ENCODE results near the gene TBX15. TPM values are rescaled to one million over a fixed set of nuclear protein-coding genes. Genes with fewer than 3 reads are reported as not detected.

TBX15 gene
- total and polyA plus RNA-seq, 9 donors, result 0.08 to 0.60 (median 0.20) TPM; not detected in 1

- intact Hi-C loops (cut with DNase I), result no loop called here
- no peak overlapping the region for H3K27ac ChIP-seq
- no peaks in the 10 kb centered on the region for H3K36me3 ChIP-seq
- H3K4me1 ChIP-seq (ENCODE audit: insufficient read depth), result no peaks in the 10 kb centered on the region
- no peak overlapping the region for H3K4me3 ChIP-seq
- H3K9me3 ChIP-seq, result no peaks in the 10 kb centered on the region
- TF ChIP-seq CTCF (IDR thresholded peaks at IDR 0.05) (no peak), EP300 (IDR thresholded peaks at IDR 0.05) (no peak), POLR2A (IDR thresholded peaks at IDR 0.05) (no peak)
- H3K27me3 ChIP-seq, result no peaks in the 10 kb centered on the region
- DNase-seq, result no peak
- WGBS, 3 donors, result 8 to 28% (median 20%) methylated on average over 2 of the region's 2 CpGs
Measured at GRCh38 chr1:118951270-118951936, 36.7 kb downstream of the TBX15 start.

GRCh38 chr1:118949315-118949714 lies 38.8 kb downstream of the TBX15 start:
- no peak overlapping the region for H3K27ac ChIP-seq
- WGBS, 3 donors, result 59 to 63% (median 63%) methylated on average over 2 of the region's 2 CpGs
- intact Hi-C loops (cut with DNase I), result no loop called here
- no peak overlapping the region for H3K4me3 ChIP-seq
- TF ChIP-seq EP300 (IDR thresholded peaks at IDR 0.05), result no peak
- no peak for TF ChIP-seq CTCF (IDR thresholded peaks at IDR 0.05)
- no peak for TF ChIP-seq POLR2A (IDR thresholded peaks at IDR 0.05)
- no peaks in the 10 kb centered on the region for H3K27me3 ChIP-seq
- H3K9me3 ChIP-seq, result no peaks in the 10 kb centered on the region
- H3K4me1 ChIP-seq (ENCODE audit: insufficient read depth), result no peaks in the 10 kb centered on the region
- DNase-seq, result no peak
- no peaks in the 10 kb centered on the region for H3K36me3 ChIP-seq

- Histone ChIP-seq H3K9me3 (no peaks in the 10 kb centered on the region), H3K4me1 (ENCODE audit: insufficient read depth) (no peaks in the 10 kb centered on the region), H3K27ac (no peak overlapping the region), H3K4me3 (no peak overlapping the region), H3K36me3 (no peaks in the 10 kb centered on the region), H3K27me3 (no peaks in the 10 kb centered on the region)
- TF ChIP-seq CTCF (IDR thresholded peaks at IDR 0.05) (no peak), POLR2A (IDR thresholded peaks at IDR 0.05) (no peak), EP300 (IDR thresholded peaks at IDR 0.05) (no peak)
- 47 to 65% (median 64%) methylated on average over 1 of the region's 1 CpG for WGBS, 3 donors
- DNase-seq, result no peak
- intact Hi-C loops (cut with DNase I), result no loop called here
Measured at GRCh38 chr1:118948846-118949245, 39.3 kb downstream of the TBX15 start.

GRCh38 chr1:118948351-118948750 lies 39.8 kb downstream of the TBX15 start:
- intact Hi-C loops (cut with DNase I), result no loop called here
- TF ChIP-seq EP300 (IDR thresholded peaks at IDR 0.05) (no peak), POLR2A (IDR thresholded peaks at IDR 0.05) (no peak), CTCF (IDR thresholded peaks at IDR 0.05) (no peak)

More at GRCh38 chr1:118948351-118948750, 39.8 kb downstream of the TBX15 start:
- Histone ChIP-seq H3K36me3 (no peaks in the 10 kb centered on the region), H3K4me1 (ENCODE audit: insufficient read depth) (no peaks in the 10 kb centered on the region), H3K4me3 (no peak overlapping the region), H3K27me3 (no peaks in the 10 kb centered on the region), H3K27ac (no peak overlapping the region), H3K9me3 (no peaks in the 10 kb centered on the region)
- no peak for DNase-seq
